RPMI8226 (cell line): ENCODE measurements around the gene C1orf35.

ENCODE experiments used
- DNase-seq: peaks from one replicate; pipeline ENCODE4 v3.0.0-alpha.2; 2015

C1orf35 gene

GRCh38 chr1:228109073-228109961 lies 6.2 kb upstream of the C1orf35 start, which contains the start of gene MRPL55:
Gene MRPL55 (minus strand): TSS chr1:228109299. CDS start chr1:228108260, 1,039 bp downstream.
- peak; percentile 99 for DNase-seq

GRCh38 chr1:228108742-228109072 lies 5.6 kb upstream of the C1orf35 start:
- no peak for DNase-seq

- no peak for DNase-seq
Observed at GRCh38 chr1:228108055-228108690, 5.0 kb upstream of the C1orf35 start.

- no peak for DNase-seq
Observed at GRCh38 chr1:228107636-228108035, 4.5 kb upstream of the C1orf35 start.

GRCh38 chr1:228106800-228107054 lies 3.6 kb upstream of the C1orf35 start:
- DNase-seq = no peak

- DNase-seq = no peak
Observed at GRCh38 chr1:228105996-228106799, 3.1 kb upstream of the C1orf35 start.

GRCh38 chr1:228105270-228105995 lies 2.3 kb upstream of the C1orf35 start:
- no peak for DNase-seq

- no peak for DNase-seq
Observed at GRCh38 chr1:228104526-228105269, 1.6 kb upstream of the C1orf35 start.

- DNase-seq = peak; percentile 78
Observed at GRCh38 chr1:228101994-228102790, 933 bp downstream of the C1orf35 start.

- no peak for DNase-seq
Observed at GRCh38 chr1:228101614-228101993, 1.5 kb downstream of the C1orf35 start.

- DNase-seq = no peak
Observed at GRCh38 chr1:228100822-228101613, 2.1 kb downstream of the C1orf35 start.

GRCh38 chr1:228099331-228099732 lies 3.8 kb downstream of the C1orf35 start:
- DNase-seq = no peak

GRCh38 chr1:228098323-228098931 lies 4.7 kb downstream of the C1orf35 start:
- no peak for DNase-seq

- no peak for DNase-seq
Observed at GRCh38 chr1:228097333-228098081, 5.6 kb downstream of the C1orf35 start.

GRCh38 chr1:228096416-228097332 lies 6.5 kb downstream of the C1orf35 start:
- no peak for DNase-seq

GRCh38 chr1:228095938-228096337 lies 7.2 kb downstream of the C1orf35 start:
- no peak for DNase-seq

- no peak for DNase-seq
Observed at GRCh38 chr1:228095161-228095560, 8.0 kb downstream of the C1orf35 start.

- no peak for DNase-seq
Observed at GRCh38 chr1:228094432-228095016, 8.6 kb downstream of the C1orf35 start.
